ENCODE results near the gene RPL4.

The RPL4 gene

DNA sequence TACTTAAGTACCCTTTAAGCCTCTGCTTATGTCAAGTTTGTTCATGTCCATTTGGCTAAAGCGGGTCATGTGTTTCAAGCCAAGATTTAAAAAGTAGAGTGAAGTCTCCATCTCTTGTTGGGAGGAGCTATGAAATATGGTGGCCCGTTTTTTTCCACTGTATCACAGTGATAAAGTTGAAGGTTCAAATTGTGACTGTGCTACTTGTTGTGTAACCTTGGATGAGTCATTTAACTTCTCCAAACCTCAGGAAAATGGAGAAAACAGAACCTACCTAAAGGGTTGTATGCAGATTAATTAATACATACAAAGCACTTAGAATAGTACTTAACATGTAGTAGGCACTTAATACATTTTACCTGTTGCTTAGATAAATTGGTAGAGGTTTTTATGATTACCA lies 50.5 kb downstream of the RPL4 start:
- no peak for DNase-seq
- Mint-ChIP-seq H3K27me3 (no peaks in the 10 kb centered on the region), H3K27ac (no peak overlapping the region), H3K4me1 (ENCODE audit: low read depth) (peaks cover 34% of the 10 kb centered on the region), H3K4me3 (no peak overlapping the region), H3K36me3 (ENCODE audit: low read depth) (peaks cover 57% of the 10 kb centered on the region), H3K9me3 (no peaks in the 10 kb centered on the region)

DNA sequence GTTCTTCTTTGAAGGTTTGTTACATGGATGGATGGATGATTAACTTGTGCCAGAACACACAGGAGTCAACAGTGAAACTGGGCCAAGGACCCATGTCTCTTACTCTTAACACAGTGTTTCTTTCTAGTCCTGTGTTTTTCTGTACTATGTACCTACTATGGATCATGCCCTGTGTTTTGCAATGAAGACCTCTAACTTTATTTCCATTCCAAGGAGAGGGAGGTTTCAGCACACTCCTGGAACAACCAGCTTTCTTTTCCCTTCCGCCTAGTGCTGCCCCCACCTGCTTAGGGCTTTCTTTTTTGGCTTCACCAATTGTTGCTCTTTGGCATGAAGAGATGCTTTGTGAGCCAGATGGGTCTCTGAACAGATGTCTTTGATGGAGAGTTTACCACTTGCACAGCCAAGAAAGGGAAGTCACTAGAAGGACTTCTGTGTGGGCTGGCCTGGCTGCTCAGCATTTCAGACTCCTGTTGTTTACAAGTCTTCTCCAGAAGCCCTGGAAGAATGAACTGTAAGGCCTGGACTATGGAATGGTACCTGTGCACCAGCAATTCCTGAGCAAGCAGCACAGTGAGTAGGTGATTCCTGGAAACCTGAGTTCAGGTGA lies 51.6 kb downstream of the RPL4 start:
- no peak for DNase-seq
- Mint-ChIP-seq H3K36me3 (ENCODE audit: low read depth) (peaks cover 59% of the 10 kb centered on the region), H3K4me1 (ENCODE audit: low read depth) (peaks cover 28% of the 10 kb centered on the region), H3K4me3 (no peak overlapping the region), H3K9me3 (no peaks in the 10 kb centered on the region), H3K27me3 (no peaks in the 10 kb centered on the region), H3K27ac (no peak overlapping the region)

DNA sequence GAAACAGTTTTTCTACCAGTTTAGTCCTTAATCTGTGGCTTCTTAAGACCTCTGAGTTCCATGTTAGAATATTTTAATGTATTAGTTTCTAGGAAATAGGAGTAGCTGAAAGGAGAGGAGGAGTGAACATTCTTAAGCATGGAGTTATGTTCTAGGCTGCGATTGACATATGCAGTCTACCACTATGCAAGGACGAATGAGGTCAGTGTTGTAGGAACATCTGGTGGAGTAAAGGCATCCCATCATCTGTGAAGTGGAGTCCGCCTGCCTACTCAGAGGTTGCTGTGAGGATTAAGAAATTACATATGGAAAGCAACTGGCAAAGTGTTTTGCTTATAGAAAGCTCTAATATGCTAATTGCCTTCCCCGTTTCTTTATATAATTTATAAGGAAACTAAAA lies 52.2 kb downstream of the RPL4 start:
- Mint-ChIP-seq H3K4me1 (ENCODE audit: low read depth) (peaks cover 28% of the 10 kb centered on the region), H3K27me3 (no peaks in the 10 kb centered on the region), H3K9me3 (no peaks in the 10 kb centered on the region), H3K4me3 (no peak overlapping the region), H3K36me3 (ENCODE audit: low read depth) (peaks cover 64% of the 10 kb centered on the region), H3K27ac (no peak overlapping the region)
- DNase-seq: no peak
